MM.1S (cell line): ENCODE measurements around the gene HAGHL.

Experiments used
- DNase-seq: peaks from one replicate; pipeline ENCODE4 v3.0.0-alpha.2; 2015
- H2AFZ ChIP-seq: fragments of 300-600 bp; sonication (generic); 2 replicates; pipeline ENCODE4 v1.6.0; 2016; ENCODE audit warnings: antibody characterized with exemption, low read length
- H3F3A ChIP-seq: fragments of 300-600 bp; sonication (generic); 2 replicates; pipeline ENCODE4 v1.6.1; 2016; ENCODE audit warnings: mild to moderate bottlenecking, antibody characterized with exemption, low read length, moderate library complexity, mixed read lengths; ENCODE audit not compliant: insufficient read depth
- H3K27ac ChIP-seq: fragments of 300-600 bp; sonication (generic); 2 replicates; pipeline ENCODE4 v1.5.1; 2016; ENCODE audit warnings: mild to moderate bottlenecking, low read length
- H3K27me3 ChIP-seq: fragments of 300-600 bp; sonication (generic); replicated peaks from 2 replicates; pipeline ENCODE4 v1.6.0; 2016; ENCODE audit warnings: low read length; ENCODE audit not compliant: insufficient read depth
- H3K36me3 ChIP-seq: fragments of 300-600 bp; sonication (generic); replicated peaks from 2 replicates; pipeline ENCODE4 v1.6.1; 2016; ENCODE audit warnings: mild to moderate bottlenecking, low read length, mixed read lengths; ENCODE audit not compliant: insufficient read depth
- H3K4me1 ChIP-seq: fragments of 300-600 bp; sonication (generic); 2 replicates; pipeline ENCODE4 v1.6.1; 2016; ENCODE audit warnings: low read length, mixed read lengths
- H3K4me2 ChIP-seq: fragments of 300-600 bp; sonication (generic); 2 replicates; pipeline ENCODE4 v1.6.0; 2016; ENCODE audit warnings: low read depth, low read length
- H3K4me3 ChIP-seq: fragments of 300-600 bp; sonication (generic); 2 replicates; pipeline ENCODE4 v1.5.1; 2016; ENCODE audit warnings: low read length, mixed read lengths
- H3K79me2 ChIP-seq: fragments of 300-600 bp; sonication (generic); 2 replicates; pipeline ENCODE4 v1.6.1; 2016; ENCODE audit warnings: mixed run types, low read length, mixed read lengths
- H3K9ac ChIP-seq: fragments of 300-600 bp; sonication (generic); 2 replicates; pipeline ENCODE4 v1.6.1; 2016; ENCODE audit warnings: low read length, mixed read lengths
- H3K9me2 ChIP-seq: fragments of 300-600 bp; sonication (generic); replicated peaks from 2 replicates; pipeline ENCODE4 v1.6.1; 2016; ENCODE audit warnings: mild to moderate bottlenecking, low read length, mixed read lengths; ENCODE audit not compliant: insufficient read depth
- H3K9me3 ChIP-seq: fragments of 300-600 bp; sonication (generic); replicated peaks from 2 replicates; pipeline ENCODE4 v1.6.1; 2016; ENCODE audit warnings: mild to moderate bottlenecking, low read length, mixed read lengths; ENCODE audit not compliant: insufficient read depth
- H4K20me1 ChIP-seq: fragments of 300-600 bp; sonication (generic); 2 replicates; pipeline ENCODE4 v1.6.1; 2016; ENCODE audit warnings: mild to moderate bottlenecking, low read length, moderate library complexity, mixed read lengths; ENCODE audit not compliant: insufficient read depth
- EZH2 ChIP-seq: fragments of 300-600 bp; sonication (generic); optimal IDR thresholded peaks from 2 replicates; pipeline ENCODE3; 2017; ENCODE audit warnings: low read depth, mild to moderate bottlenecking, antibody characterized with exemption, low read length, mixed read lengths
- EZH2phosphoT487 ChIP-seq: fragments of 300-600 bp; sonication (generic); IDR thresholded peaks from 2 replicates; pipeline ENCODE4 v1.6.1; 2018; ENCODE audit warnings: antibody characterized with exemption, low read length
- TF ChIP-seq, protein P1 (sequence below): fragments of 300-600 bp; sonication (generic); IDR thresholded peaks from 2 replicates; pipeline ENCODE4 v1.5.1; 2016; ENCODE audit warnings: antibody characterized with exemption, low read length, mixed read lengths

HAGHL gene

GRCh38 chr16:747978-748746 is 21.3 kb downstream of the HAGHL start:
- no peak for DNase-seq
- Histone ChIP-seq H3K4me2 (no peak overlapping the region), H3F3A (no peaks in the 10 kb centered on the region), H4K20me1 (no peaks in the 10 kb centered on the region), H3K4me1 (no peaks in the 10 kb centered on the region), H3K36me3 (no peaks in the 10 kb centered on the region), H3K4me3 (no peak overlapping the region), H3K27me3 (peaks cover 80% of the 10 kb centered on the region), H3K9me3 (no peaks in the 10 kb centered on the region), H3K9me2 (no peaks in the 10 kb centered on the region), H2AFZ (no peak overlapping the region), H3K9ac (no peak overlapping the region), H3K79me2 (no peaks in the 10 kb centered on the region), H3K27ac (no peak overlapping the region)
- TF ChIP-seq EZH2 (no peak), EZH2phosphoT487 (no peak)
- TF ChIP-seq, protein P1, sequence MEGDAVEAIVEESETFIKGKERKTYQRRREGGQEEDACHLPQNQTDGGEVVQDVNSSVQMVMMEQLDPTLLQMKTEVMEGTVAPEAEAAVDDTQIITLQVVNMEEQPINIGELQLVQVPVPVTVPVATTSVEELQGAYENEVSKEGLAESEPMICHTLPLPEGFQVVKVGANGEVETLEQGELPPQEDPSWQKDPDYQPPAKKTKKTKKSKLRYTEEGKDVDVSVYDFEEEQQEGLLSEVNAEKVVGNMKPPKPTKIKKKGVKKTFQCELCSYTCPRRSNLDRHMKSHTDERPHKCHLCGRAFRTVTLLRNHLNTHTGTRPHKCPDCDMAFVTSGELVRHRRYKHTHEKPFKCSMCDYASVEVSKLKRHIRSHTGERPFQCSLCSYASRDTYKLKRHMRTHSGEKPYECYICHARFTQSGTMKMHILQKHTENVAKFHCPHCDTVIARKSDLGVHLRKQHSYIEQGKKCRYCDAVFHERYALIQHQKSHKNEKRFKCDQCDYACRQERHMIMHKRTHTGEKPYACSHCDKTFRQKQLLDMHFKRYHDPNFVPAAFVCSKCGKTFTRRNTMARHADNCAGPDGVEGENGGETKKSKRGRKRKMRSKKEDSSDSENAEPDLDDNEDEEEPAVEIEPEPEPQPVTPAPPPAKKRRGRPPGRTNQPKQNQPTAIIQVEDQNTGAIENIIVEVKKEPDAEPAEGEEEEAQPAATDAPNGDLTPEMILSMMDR, result no peak

DNA sequence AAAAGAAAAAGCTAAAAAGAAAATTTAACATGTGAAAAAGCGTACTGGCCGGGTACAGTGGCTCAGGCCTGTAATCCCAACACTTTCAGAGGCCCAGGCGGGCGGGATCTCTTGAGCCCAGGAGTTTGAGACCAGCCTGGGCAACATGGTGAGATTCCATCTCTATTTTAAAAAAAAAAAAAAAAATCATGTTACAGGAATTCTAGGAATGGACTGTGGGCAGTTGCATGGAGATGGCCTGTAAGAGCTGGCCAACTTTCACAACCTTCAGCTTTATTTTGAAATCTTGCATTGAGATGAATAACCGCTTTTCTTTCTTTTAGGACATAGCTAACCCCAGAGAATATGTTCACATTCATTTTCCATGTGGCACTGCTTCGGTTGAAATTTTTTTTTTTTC is 22.1 kb downstream of the HAGHL start:
- H3K27ac ChIP-seq, result no peak overlapping the region
- no peaks in the 10 kb centered on the region for H3K9me2 ChIP-seq
- no peak overlapping the region for H2AFZ ChIP-seq
- H3K36me3 ChIP-seq, result no peaks in the 10 kb centered on the region
- H3K9me3 ChIP-seq, result no peaks in the 10 kb centered on the region
- H4K20me1 ChIP-seq, result no peaks in the 10 kb centered on the region
- no peaks in the 10 kb centered on the region for H3K79me2 ChIP-seq
- peaks cover 81% of the 10 kb centered on the region for H3K27me3 ChIP-seq
- no peak overlapping the region for H3K9ac ChIP-seq
- DNase-seq, result no peak
- no peak overlapping the region for H3K4me3 ChIP-seq
- no peak overlapping the region for H3K4me2 ChIP-seq
- H3F3A ChIP-seq, result no peaks in the 10 kb centered on the region
- no peaks in the 10 kb centered on the region for H3K4me1 ChIP-seq
- no peak for TF ChIP-seq EZH2
- TF ChIP-seq, protein P1, result no peak
- no peak for TF ChIP-seq EZH2phosphoT487

DNA sequence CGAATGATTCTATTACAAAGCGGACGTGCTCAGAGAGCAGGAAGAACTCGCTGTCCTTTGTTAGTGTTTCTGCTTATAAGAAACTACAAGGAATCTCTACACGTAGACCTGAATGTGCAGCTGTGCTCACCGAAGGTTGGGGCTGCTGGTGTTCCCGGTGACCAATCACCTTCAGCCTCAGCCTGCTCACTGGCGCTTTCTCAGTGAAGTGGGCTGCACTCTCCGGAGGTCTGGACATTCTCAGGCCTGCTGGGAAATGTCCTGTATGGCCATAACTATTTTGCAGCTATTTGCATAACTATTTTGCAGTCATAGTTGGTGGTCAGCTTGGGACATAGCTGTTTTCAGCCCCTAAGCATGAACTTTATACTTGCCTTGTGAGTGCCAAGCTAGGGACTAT is 23.6 kb downstream of the HAGHL start:
- H3K4me3 ChIP-seq, result no peak overlapping the region
- no peaks in the 10 kb centered on the region for H3K9me2 ChIP-seq

More for the DNA sequence above, 23.6 kb downstream of the HAGHL start:
- no peak for TF ChIP-seq EZH2
- TF ChIP-seq EZH2phosphoT487, result no peak
- TF ChIP-seq, protein P1, result no peak
- Histone ChIP-seq H3F3A (no peaks in the 10 kb centered on the region), H2AFZ (no peak overlapping the region), H3K27me3 (peaks cover 91% of the 10 kb centered on the region), H3K79me2 (no peaks in the 10 kb centered on the region), H3K9me3 (no peaks in the 10 kb centered on the region), H3K4me1 (no peaks in the 10 kb centered on the region), H3K9ac (no peak overlapping the region), H3K27ac (no peak overlapping the region), H3K36me3 (no peaks in the 10 kb centered on the region), H3K4me2 (no peak overlapping the region), H4K20me1 (no peaks in the 10 kb centered on the region)
- DNase-seq, result no peak
